ENCODE results near the gene CXCL14. TPM values are rescaled to one million over a fixed set of nuclear protein-coding genes. Genes with fewer than 3 reads are reported as not detected.

The CXCL14 gene
- total RNA-seq, 1 donor: 0.18 TPM

GRCh38 chr5:135521964-135522363, 56.8 kb downstream of the CXCL14 start:
- no peak for DNase-seq (ENCODE audit: low read depth)
- H3K4me3 ChIP-seq (ENCODE audit: low read depth, low read length): no peak overlapping the region
- no peak for TF ChIP-seq CTCF (IDR thresholded peaks at IDR 0.05; ENCODE audit: insufficient read depth, low read length)

Other genes with a start within 250 kb of the CXCL14 start
- gene MACROH2A1, start 179.8 kb downstream of the CXCL14 start, total RNA-seq (ENCODE audit: low replicate concordance): 116 and 132 TPM in 2 replicates
- not detected in 2 replicates for gene DCANP1, start 131.6 kb downstream of the CXCL14 start, total RNA-seq (ENCODE audit: low replicate concordance)
- 0.08 TPM in 1 of 2 replicates, not detected in the other for gene TIFAB, start 126.6 kb downstream of the CXCL14 start, total RNA-seq (ENCODE audit: low replicate concordance)
- not detected in 2 replicates for gene NEUROG1, start 43.0 kb downstream of the CXCL14 start, total RNA-seq (ENCODE audit: low replicate concordance)

Measured in fibroblast of the aortic adventitia (primary cell).